22Rv1 (cell line): ENCODE measurements around the gene SYTL2.

Experiments used
- ZFX ChIP-seq: fragments of 450-650 bp; IDR thresholded peaks from 2 replicates; pipeline ENCODE4 v1.6.1; 2017; ENCODE audit warnings: antibody characterized with exemption, borderline replicate concordance
- TF ChIP-seq, protein P1 (sequence below): fragments of 450-650 bp; IDR thresholded peaks from 2 replicates; pipeline ENCODE4 v1.5.1; 2017; ENCODE audit warnings: mild to moderate bottlenecking

DNA sequence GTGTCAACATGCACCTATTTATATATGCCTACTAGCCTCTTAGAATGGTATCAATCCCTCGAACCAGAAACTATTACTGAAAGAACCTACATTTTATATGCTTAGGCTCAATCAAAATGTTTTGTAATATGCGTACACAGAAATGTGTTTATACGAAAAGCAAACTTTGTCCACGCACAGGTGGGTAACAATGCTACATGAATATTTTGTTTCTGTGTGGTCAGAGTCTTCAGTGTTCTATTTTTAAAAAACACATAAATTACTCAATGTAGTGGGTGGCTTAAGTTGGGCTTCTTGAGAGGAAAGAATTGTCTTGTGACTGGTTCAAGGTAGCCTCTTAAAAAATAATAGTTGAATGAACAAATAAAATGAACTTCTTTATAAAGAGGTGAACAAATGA is 46.1 kb downstream of the SYTL2 start:
- TF ChIP-seq, protein P1, sequence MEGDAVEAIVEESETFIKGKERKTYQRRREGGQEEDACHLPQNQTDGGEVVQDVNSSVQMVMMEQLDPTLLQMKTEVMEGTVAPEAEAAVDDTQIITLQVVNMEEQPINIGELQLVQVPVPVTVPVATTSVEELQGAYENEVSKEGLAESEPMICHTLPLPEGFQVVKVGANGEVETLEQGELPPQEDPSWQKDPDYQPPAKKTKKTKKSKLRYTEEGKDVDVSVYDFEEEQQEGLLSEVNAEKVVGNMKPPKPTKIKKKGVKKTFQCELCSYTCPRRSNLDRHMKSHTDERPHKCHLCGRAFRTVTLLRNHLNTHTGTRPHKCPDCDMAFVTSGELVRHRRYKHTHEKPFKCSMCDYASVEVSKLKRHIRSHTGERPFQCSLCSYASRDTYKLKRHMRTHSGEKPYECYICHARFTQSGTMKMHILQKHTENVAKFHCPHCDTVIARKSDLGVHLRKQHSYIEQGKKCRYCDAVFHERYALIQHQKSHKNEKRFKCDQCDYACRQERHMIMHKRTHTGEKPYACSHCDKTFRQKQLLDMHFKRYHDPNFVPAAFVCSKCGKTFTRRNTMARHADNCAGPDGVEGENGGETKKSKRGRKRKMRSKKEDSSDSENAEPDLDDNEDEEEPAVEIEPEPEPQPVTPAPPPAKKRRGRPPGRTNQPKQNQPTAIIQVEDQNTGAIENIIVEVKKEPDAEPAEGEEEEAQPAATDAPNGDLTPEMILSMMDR: no peak
- TF ChIP-seq ZFX: no peak
